GM13977 (cell line): ENCODE results near the gene RNF227.
A peak's percentile ranks its signal among the peaks of the same experiment; 100 is the strongest.

Experiments
- DNase-seq: peaks from one replicate; pipeline ENCODE4 v3.0.0; 2012; ENCODE audit warnings: low spot score
- CTCF ChIP-seq: IDR thresholded peaks from 2 replicates; pipeline ENCODE4 v1.5.1; 2012; ENCODE audit warnings: mild to moderate bottlenecking, control low read depth; ENCODE audit not compliant: insufficient read depth; ENCODE audit errors: extremely low read depth, missing control alignments
- in situ Hi-C: fragments of 300-500 bp; cut with MboI; formaldehyde crosslinking; loops from one replicate; pipeline ENCODE4 v1.12.0; 2022; ENCODE audit warnings: low sequenced_read_pairs, low pct_unique_long_range_greater_than_20kb, mixed read lengths, inconsistent platforms; ENCODE audit not compliant: unreplicated experiment

RNF227 gene

GRCh38 chr17:7943291-7943690 is 27.2 kb upstream of the RNF227 start:
- in situ Hi-C loops, result no loop called here
- no peak for TF ChIP-seq CTCF
- no peak for DNase-seq

GRCh38 chr17:7940743-7941142 is 24.7 kb upstream of the RNF227 start:
- in situ Hi-C loops, result no loop called here
- no peak for DNase-seq

GRCh38 chr17:7940034-7940433 is 23.9 kb upstream of the RNF227 start:
- DNase-seq, result no peak
- in situ Hi-C loops, result no loop called here
- no peak for TF ChIP-seq CTCF

More at GRCh38 chr17:7940743-7941142, 24.7 kb upstream of the RNF227 start:
- TF ChIP-seq CTCF, result no peak

GRCh38 chr17:7935859-7936258 is 19.8 kb upstream of the RNF227 start:
- in situ Hi-C loops, result no loop called here
- DNase-seq, result no peak
- TF ChIP-seq CTCF, result no peak

- TF ChIP-seq CTCF, result peak; percentile 33
- in situ Hi-C loops, result no loop called here
- DNase-seq, result peak; percentile 66
Measured at GRCh38 chr17:7932949-7933348, 16.9 kb upstream of the RNF227 start.

- no peak for TF ChIP-seq CTCF
- in situ Hi-C loops, result no loop called here
- DNase-seq, result peak; percentile 60
Measured at GRCh38 chr17:7932483-7932891, 16.4 kb upstream of the RNF227 start.
